ENCODE measurements around the gene ILF2. TPM values are rescaled to one million over a fixed set of nuclear protein-coding genes. Genes with fewer than 3 reads are reported as not detected.

The ILF2 gene
- polyA plus RNA-seq, 1 of the 3 experiments (the other 2 are of a cell fraction): 189 TPM

- no peak within 1 kb of the TSS for H2AFZ ChIP-seq (ENCODE audit: low read depth)
- H3K4me2 ChIP-seq: no peak within 1 kb of the TSS
- H3K36me3 ChIP-seq (replicated peaks in 1 of 2; ENCODE audit: control insufficient read depth in 1 of 2, insufficient read depth in 2 of 2, low read length in 1 of 2): no peaks in the 10 kb centered on the region
- peak within 1 kb of the TSS in 1 of 2 experiments; percentile 43; a peak in 1 of 4 replicates for H3K4me3 ChIP-seq (ENCODE audit: low read depth in 2 of 2, low read length in 1 of 2)
- DNase-seq: no peak
- no peaks in the 10 kb centered on the region for H3K27me3 ChIP-seq (ENCODE audit: insufficient read depth)
- H3K9ac ChIP-seq: no peak within 1 kb of the TSS
- no peak for TF ChIP-seq EP300 (IDR thresholded peaks at IDR 0.05; ENCODE audit: borderline replicate concordance in 1 of 2, low read depth in 1 of 2, low read length in 1 of 2)
- TF ChIP-seq ZBTB33 (IDR thresholded peaks at IDR 0.05; ENCODE audit: borderline replicate concordance, low read depth): no peak
- no peak for TF ChIP-seq TEAD4 (IDR thresholded peaks at IDR 0.05; ENCODE audit: borderline replicate concordance, insufficient read depth)
- no peak for TF ChIP-seq EZH2phosphoT487 (IDR thresholded peaks at IDR 0.05; ENCODE audit: borderline replicate concordance, low read depth)
- TF ChIP-seq CTCF (IDR thresholded peaks at IDR 0.05): peak; percentile 40; the same call in 1 of the 2 replicates
- TF ChIP-seq RXRA (IDR thresholded peaks at IDR 0.05; ENCODE audit: borderline replicate concordance, low read depth): no peak
- H3F3A ChIP-seq (replicated peaks; ENCODE audit: insufficient read depth): peaks cover 8% of the 10 kb centered on the region
- WGBS (ENCODE audit: low lambda C conversion rate): 68% methylated on average over 26 of the region's 28 CpGs
- no peaks in the 10 kb centered on the region for H3K9me2 ChIP-seq
- H3K9me3 ChIP-seq: no peaks in the 10 kb centered on the region
- H4K20me1 ChIP-seq (ENCODE audit: insufficient read depth): no peaks in the 10 kb centered on the region
- H3K27ac ChIP-seq (ENCODE audit: low read depth in 2 of 2, low read length in 1 of 2): no peak within 1 kb of the TSS
- peaks cover 10 to 11% of the 10 kb centered on the region in 2 experiments; a peak in 2 of 4 replicates for H3K4me1 ChIP-seq (ENCODE audit: control insufficient read depth in 1 of 2, insufficient read depth in 2 of 2, low read depth in 1 of 2, low read length in 1 of 2)
- no peaks in the 10 kb centered on the region for H3K79me2 ChIP-seq (ENCODE audit: insufficient read depth)
- POLR2A ChIA-PET: interaction anchor here (0.8 kb wide), 1 partner anchor 130 kb away, joined by 3 read pairs; no protein-coding TSS in a partner anchor
- CTCF ChIA-PET: interaction anchor here (1.2 to 8.3 kb wide), 3 partner anchors 11 to 116 kb away, joined by 6 to 62 read pairs (median 13); partner anchors contain the start of genes S100A14 and S100A16
These were observed 43.7 kb downstream of the ILF2 start, which contains the start of gene S100A13 for GRCh38 chr1:153626904-153627714. Gene S100A13 (minus strand): TSS chr1:153627505. CDS start chr1:153626472, 1,033 bp downstream.

GRCh38 chr1:153626477-153626903 is 44.3 kb downstream of the ILF2 start:
- H3K4me2 ChIP-seq: no peak overlapping the region
- ChIA-PET CTCF (interaction anchor here (1.2 to 8.3 kb wide), 3 partner anchors 11 to 116 kb away, joined by 6 to 62 read pairs (median 13); partner anchors contain the start of genes S100A14 and S100A16), POLR2A (no interaction called here)
- H3K27me3 ChIP-seq (ENCODE audit: insufficient read depth): no peaks in the 10 kb centered on the region
- H3K9me3 ChIP-seq: no peaks in the 10 kb centered on the region
- no peak for DNase-seq
- H3F3A ChIP-seq (replicated peaks; ENCODE audit: insufficient read depth): peaks cover 8% of the 10 kb centered on the region
- H3K79me2 ChIP-seq (ENCODE audit: insufficient read depth): no peaks in the 10 kb centered on the region
- no peak overlapping the region for H3K27ac ChIP-seq (ENCODE audit: low read depth in 2 of 2, low read length in 1 of 2)
- no peaks in the 10 kb centered on the region for H4K20me1 ChIP-seq (ENCODE audit: insufficient read depth)
- H3K4me1 ChIP-seq (ENCODE audit: control insufficient read depth in 1 of 2, insufficient read depth in 2 of 2, low read depth in 1 of 2, low read length in 1 of 2): peaks cover 10 to 11% of the 10 kb centered on the region in 2 experiments; a peak in 2 of 4 replicates
- WGBS (ENCODE audit: low lambda C conversion rate): 88% methylated on average over 2 of the region's 3 CpGs
- no peaks in the 10 kb centered on the region for H3K36me3 ChIP-seq (replicated peaks in 1 of 2; ENCODE audit: control insufficient read depth in 1 of 2, insufficient read depth in 2 of 2, low read length in 1 of 2)
- H3K4me3 ChIP-seq (ENCODE audit: low read depth in 2 of 2, low read length in 1 of 2): no peak overlapping the region
- no peak overlapping the region for H3K9ac ChIP-seq
- H3K9me2 ChIP-seq: no peaks in the 10 kb centered on the region
- no peak overlapping the region for H2AFZ ChIP-seq (ENCODE audit: low read depth)
- TF ChIP-seq ZBTB33 (IDR thresholded peaks at IDR 0.05; ENCODE audit: borderline replicate concordance, low read depth) (no peak), PBX3 (IDR thresholded peaks at IDR 0.05) (no peak), NFIC (IDR thresholded peaks at IDR 0.05; ENCODE audit: borderline replicate concordance) (no peak), SMC3 (IDR thresholded peaks at IDR 0.05; ENCODE audit: low read depth, low read length) (no peak), ELF1 (IDR thresholded peaks at IDR 0.05) (no peak), EP300 (IDR thresholded peaks at IDR 0.05; ENCODE audit: borderline replicate concordance in 1 of 2, low read depth in 1 of 2, low read length in 1 of 2) (no peak), MXI1 (IDR thresholded peaks at IDR 0.05; ENCODE audit: low read depth, low read length) (no peak), TEAD4 (IDR thresholded peaks at IDR 0.05; ENCODE audit: borderline replicate concordance, insufficient read depth) (no peak), CTCF (IDR thresholded peaks at IDR 0.05) (no peak), POLR2AphosphoS5 (IDR thresholded peaks at IDR 0.05; ENCODE audit: low read depth, low read length) (no peak)

Measured in SK-N-SH (cell line).